ENCODE data around the gene VPS37D.

Gene VPS37D

DNA sequence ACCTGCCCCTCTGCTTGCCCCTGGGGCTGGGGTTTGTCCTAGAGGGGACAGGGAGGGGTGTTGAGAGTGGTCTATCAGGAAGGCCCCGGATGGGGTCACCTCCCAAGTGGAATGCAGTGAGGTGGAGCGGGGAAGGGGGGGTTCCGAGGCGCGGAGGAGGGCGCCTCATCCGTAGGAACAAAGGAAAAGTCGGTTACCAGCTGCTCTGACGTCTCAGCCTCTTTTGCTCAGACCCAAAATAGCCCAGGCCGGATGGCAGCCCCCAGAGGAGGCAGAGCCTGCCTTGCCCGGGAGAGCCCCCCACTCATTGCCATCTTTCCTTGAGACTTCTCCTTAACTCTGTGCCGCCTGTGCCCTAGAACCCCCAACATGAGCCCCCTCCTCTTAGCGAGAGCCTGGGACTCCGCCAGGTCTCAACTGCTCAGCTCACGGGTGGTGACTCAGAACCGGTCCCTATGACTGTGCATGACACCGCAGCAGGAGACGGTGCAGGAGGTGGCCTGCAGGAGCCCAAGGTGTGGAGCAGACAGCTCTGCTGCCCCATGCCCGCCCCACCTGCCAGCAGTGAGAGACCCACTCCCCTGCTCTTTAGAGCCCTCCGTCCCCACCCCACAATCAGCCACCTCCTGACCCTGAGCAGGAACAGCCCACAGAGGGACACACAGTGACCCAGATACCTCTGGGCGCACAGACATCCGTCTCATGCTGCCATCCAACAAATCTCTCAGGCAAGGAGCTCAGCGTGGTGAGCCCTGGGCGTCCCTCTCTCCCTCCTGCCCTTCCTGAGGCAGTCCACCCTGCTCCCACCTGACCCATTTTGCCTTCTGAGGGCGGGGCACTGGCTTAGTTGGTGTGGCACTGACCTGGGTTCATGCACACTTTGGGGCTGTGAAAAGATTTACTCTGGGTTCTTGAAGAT, 38.8 kb downstream of the VPS37D start:
- no peaks in the 10 kb centered on the region for H3F3A ChIP-seq (ENCODE audit: low read depth)
- H3K9me3 ChIP-seq (ENCODE audit: insufficient read depth, low read depth, low read length): no peaks in the 10 kb centered on the region
- no peaks in the 10 kb centered on the region for H3K27me3 ChIP-seq (ENCODE audit: insufficient read depth, low read length, poor library complexity, severe bottlenecking)
- no peaks in the 10 kb centered on the region for H3K79me2 ChIP-seq (ENCODE audit: insufficient read depth, low read length)
- H3K4me1 ChIP-seq (ENCODE audit: insufficient read depth, low read length, poor library complexity, severe bottlenecking): no peaks in the 10 kb centered on the region
- no peak for TF ChIP-seq EZH2phosphoT487 (IDR thresholded peaks at IDR 0.05; ENCODE audit: borderline replicate concordance)
- TF ChIP-seq, protein P1, sequence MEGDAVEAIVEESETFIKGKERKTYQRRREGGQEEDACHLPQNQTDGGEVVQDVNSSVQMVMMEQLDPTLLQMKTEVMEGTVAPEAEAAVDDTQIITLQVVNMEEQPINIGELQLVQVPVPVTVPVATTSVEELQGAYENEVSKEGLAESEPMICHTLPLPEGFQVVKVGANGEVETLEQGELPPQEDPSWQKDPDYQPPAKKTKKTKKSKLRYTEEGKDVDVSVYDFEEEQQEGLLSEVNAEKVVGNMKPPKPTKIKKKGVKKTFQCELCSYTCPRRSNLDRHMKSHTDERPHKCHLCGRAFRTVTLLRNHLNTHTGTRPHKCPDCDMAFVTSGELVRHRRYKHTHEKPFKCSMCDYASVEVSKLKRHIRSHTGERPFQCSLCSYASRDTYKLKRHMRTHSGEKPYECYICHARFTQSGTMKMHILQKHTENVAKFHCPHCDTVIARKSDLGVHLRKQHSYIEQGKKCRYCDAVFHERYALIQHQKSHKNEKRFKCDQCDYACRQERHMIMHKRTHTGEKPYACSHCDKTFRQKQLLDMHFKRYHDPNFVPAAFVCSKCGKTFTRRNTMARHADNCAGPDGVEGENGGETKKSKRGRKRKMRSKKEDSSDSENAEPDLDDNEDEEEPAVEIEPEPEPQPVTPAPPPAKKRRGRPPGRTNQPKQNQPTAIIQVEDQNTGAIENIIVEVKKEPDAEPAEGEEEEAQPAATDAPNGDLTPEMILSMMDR (conservative IDR thresholded peaks at IDR 0.05; ENCODE audit: low read length): no peak
- H3K9ac ChIP-seq (ENCODE audit: low read depth, low read length, poor library complexity, severe bottlenecking): no peak overlapping the region
- no peak overlapping the region for H2AFZ ChIP-seq (ENCODE audit: low read length)
- H3K9me2 ChIP-seq (replicated peaks; ENCODE audit: low read depth, low read length): no peaks in the 10 kb centered on the region
- no peak overlapping the region for H3K4me2 ChIP-seq (ENCODE audit: low read depth, low read length, poor library complexity, severe bottlenecking)
- no peak overlapping the region for H3K4me3 ChIP-seq (ENCODE audit: low read length, poor library complexity, severe bottlenecking)
- H3K36me3 ChIP-seq (ENCODE audit: insufficient read depth, low read length): no peaks in the 10 kb centered on the region
- H4K20me1 ChIP-seq (ENCODE audit: insufficient read depth, low read length, poor library complexity, severe bottlenecking): no peaks in the 10 kb centered on the region

DNA sequence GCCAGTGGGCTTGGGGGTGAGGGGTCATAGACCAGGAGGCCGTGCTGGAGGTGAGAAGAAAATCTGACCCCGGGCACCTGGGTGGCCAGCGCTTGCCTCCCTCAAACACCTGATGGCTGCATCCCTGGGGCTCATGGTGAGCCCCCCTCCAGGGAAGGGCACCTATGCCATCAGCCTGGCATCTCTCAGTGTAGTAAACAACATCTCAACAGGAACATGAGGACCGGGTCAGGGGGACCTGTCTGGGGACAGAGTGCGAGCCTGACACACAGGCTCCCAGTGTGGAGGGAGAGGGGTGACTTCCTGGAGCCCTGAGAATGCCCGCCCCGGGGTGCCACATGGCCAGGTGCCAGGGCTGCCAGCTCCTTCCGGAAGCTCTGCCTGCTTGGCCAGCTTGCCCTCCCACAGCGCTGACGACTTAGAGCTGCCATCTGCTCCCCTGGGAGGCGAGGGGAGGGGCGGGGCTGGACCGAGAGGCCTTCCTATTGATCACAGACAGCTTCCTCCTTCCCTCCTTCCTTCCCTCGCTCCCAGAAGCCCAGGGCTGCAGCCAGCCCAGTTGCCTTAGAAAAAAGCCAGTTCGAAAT, 39.5 kb downstream of the VPS37D start:
- Histone ChIP-seq H3K9me3 (ENCODE audit: insufficient read depth, low read depth, low read length) (no peaks in the 10 kb centered on the region), H3K9ac (ENCODE audit: low read depth, low read length, poor library complexity, severe bottlenecking) (no peak overlapping the region), H3K9me2 (replicated peaks; ENCODE audit: low read depth, low read length) (no peaks in the 10 kb centered on the region), H3K4me1 (ENCODE audit: insufficient read depth, low read length, poor library complexity, severe bottlenecking) (no peaks in the 10 kb centered on the region), H3K4me2 (ENCODE audit: low read depth, low read length, poor library complexity, severe bottlenecking) (no peak overlapping the region), H3K4me3 (ENCODE audit: low read length, poor library complexity, severe bottlenecking) (no peak overlapping the region), H3K36me3 (ENCODE audit: insufficient read depth, low read length) (no peaks in the 10 kb centered on the region), H2AFZ (ENCODE audit: low read length) (no peak overlapping the region), H3K27me3 (ENCODE audit: insufficient read depth, low read length, poor library complexity, severe bottlenecking) (peaks cover 5% of the 10 kb centered on the region), H3F3A (ENCODE audit: low read depth) (no peaks in the 10 kb centered on the region), H3K79me2 (ENCODE audit: insufficient read depth, low read length) (no peaks in the 10 kb centered on the region), H4K20me1 (ENCODE audit: insufficient read depth, low read length, poor library complexity, severe bottlenecking) (no peaks in the 10 kb centered on the region)
- TF ChIP-seq, protein P1 (conservative IDR thresholded peaks at IDR 0.05; ENCODE audit: low read length): no peak
- TF ChIP-seq EZH2phosphoT487 (IDR thresholded peaks at IDR 0.05; ENCODE audit: borderline replicate concordance): no peak

DNA sequence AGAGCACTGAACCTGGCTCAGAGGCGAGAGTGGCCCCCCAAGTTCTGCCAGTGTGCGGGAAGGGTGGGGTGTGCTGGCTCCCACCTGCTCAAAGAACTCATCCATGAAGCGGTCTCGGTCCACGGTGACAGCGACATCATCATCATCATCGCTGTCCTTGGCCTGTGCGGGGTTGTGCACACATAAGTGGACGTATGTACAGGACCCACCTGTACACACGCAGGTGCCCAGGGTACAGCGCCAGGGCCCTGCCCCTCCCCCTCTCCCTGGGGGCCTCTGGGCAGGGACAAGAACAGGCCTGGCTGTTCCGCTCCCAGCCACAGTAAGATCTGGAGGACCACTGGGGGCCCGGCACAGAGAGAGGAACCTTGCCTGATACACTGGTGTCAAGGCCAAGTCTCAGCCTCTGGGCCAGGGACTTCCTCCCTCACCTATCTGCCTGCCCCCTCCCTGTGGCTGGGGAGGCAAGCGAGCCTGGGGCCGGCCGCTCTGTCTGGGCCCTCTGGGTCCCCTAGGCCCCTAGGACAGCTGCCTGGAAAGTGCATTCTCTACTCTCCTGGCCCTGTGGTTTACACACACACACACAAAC, 41.4 kb downstream of the VPS37D start:
- Histone ChIP-seq H2AFZ (ENCODE audit: low read length) (no peak overlapping the region), H4K20me1 (ENCODE audit: insufficient read depth, low read length, poor library complexity, severe bottlenecking) (no peaks in the 10 kb centered on the region), H3K4me3 (ENCODE audit: low read length, poor library complexity, severe bottlenecking) (no peak overlapping the region), H3K4me2 (ENCODE audit: low read depth, low read length, poor library complexity, severe bottlenecking) (no peak overlapping the region), H3F3A (ENCODE audit: low read depth) (no peaks in the 10 kb centered on the region), H3K9ac (ENCODE audit: low read depth, low read length, poor library complexity, severe bottlenecking) (no peak overlapping the region), H3K27me3 (ENCODE audit: insufficient read depth, low read length, poor library complexity, severe bottlenecking) (peaks cover 24% of the 10 kb centered on the region), H3K79me2 (ENCODE audit: insufficient read depth, low read length) (no peaks in the 10 kb centered on the region), H3K36me3 (ENCODE audit: insufficient read depth, low read length) (no peaks in the 10 kb centered on the region), H3K4me1 (ENCODE audit: insufficient read depth, low read length, poor library complexity, severe bottlenecking) (no peaks in the 10 kb centered on the region), H3K9me3 (ENCODE audit: insufficient read depth, low read depth, low read length) (no peaks in the 10 kb centered on the region), H3K9me2 (replicated peaks; ENCODE audit: low read depth, low read length) (no peaks in the 10 kb centered on the region)
- TF ChIP-seq EZH2phosphoT487 (IDR thresholded peaks at IDR 0.05; ENCODE audit: borderline replicate concordance): no peak
- TF ChIP-seq, protein P1 (conservative IDR thresholded peaks at IDR 0.05; ENCODE audit: low read length): no peak
